Left colon (tissue), 2 donors: Measurements from ENCODE around the gene XPNPEP3. TPM values are rescaled to one million over a fixed set of nuclear protein-coding genes. Genes with fewer than 3 reads are reported as not detected.
A peak's percentile ranks its signal among the peaks of the same experiment; 100 is the strongest.
"Not testable (repeated sequence)": the region's sequence is repeated elsewhere in the genome, so short reads cannot be mapped to it uniquely, and the experiment has no call there.

Experiments
- ATAC-seq: fragments of 200-7000 bp; cut with Tn5 transposase; one replicate; pipeline ENCODE4 v1.9.1; 2020; ENCODE audit warnings: mild to moderate bottlenecking, moderate library complexity
- DNase-seq, 2 donors: peaks; one replicate each; pipeline ENCODE4 v3.0.0-alpha.2; 2020
- intact Hi-C, 2 donors: fragments of 100-400 bp; cut with DNase I in 1 of 2; cut with micrococcal nuclease in 1 of 2; formaldehyde crosslinking; loops; one replicate each; pipeline versions ENCODE4 v1.11.2 to v1.14.0; 2022; cut with DNase I, micrococcal nuclease
- total RNA-seq, 2 donors: library from RNA; stranded (reverse); fragmentation: NEBNext Ultra II Directional; extraction: Animal tissue kit (Norgen Biotek cat#: 25700); gene quantifications; one replicate each; pipeline ENCODE4 v1.2.1, GENCODE V29; 2021
- donor health status: DM: no; HTN: no; CAD: no.
- donor health status: DM: yes; HTN: yes; CAD: no.

XPNPEP3 gene
- total RNA-seq, 2 donors from 2014 or later, result 9.9 to 12.7 TPM

DNA sequence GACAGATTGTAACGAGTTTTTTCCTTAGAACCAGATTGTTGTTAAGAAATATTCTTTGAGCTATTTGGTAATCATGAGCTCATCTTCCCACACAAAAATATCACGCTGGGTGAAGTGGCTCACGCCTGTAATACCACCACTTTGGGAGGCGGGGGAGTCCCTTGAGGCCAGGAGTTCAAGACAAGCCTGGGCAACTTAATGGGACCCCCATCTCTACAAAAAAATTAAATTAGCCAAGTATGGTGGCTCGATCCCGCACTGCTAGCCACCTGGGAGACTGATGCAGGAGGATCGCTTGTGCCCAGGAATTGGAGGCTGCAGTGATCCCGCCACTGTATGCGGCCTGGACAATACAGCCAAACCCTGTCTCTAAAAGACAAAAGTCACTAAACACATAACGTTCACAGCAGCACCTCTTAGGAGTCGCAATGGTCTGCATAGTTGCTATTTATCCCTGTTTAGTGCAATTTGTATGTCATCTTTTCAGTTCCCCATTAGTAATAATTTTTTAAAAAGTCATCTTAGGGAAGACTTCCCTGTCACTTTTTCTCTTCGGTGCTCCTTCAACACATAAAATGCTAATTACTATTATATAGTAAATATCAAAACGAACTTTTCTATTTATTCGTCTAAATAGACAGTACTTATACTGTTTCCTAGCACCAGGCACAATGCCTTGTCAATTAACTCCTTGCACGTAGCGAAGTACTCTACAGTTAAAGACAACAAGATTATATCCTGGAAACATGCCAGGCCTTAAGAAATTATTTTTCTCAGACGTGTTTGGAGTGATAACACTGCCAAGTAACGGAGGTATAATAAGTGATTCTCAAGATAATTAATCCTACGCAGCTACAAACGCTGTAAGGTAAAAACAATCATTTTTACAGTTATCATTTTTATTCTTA lies 1.6 kb upstream of the XPNPEP3 start:
- no peak for ATAC-seq
- intact Hi-C loops, result no loop called here
- DNase-seq, result peak in 1 of 2 donors; percentile 7

DNA sequence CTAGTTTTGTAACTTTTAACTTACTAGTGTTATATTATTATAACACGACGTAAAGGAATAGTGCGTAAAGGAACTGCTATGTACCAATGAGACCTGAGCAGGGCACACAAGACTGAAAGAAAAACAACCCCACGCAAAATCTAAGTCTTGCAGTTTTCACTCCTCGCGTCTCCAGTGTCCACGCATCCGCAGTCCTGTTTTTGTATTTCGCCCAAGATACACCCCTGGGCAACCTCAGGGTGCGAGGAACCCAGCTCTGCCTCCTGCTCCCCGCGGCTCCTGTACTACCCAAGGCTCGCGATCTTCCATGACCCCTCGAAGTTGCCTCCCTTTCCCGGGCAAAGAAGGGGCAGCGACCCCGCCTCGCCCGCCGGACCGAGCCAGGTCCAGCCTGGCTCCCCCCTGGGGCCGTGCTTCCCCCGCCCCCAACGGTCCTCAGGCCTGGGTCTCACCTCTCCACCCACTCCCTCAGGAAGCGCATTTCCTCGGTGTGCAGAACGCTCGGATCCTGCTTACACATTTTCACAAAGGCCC lies 902 bp upstream of the XPNPEP3 start:
- intact Hi-C loops, result no loop called here
- ATAC-seq (peak; percentile 25), DNase-seq (no peak)

GRCh38 chr22:40857309-40857855 lies 434 bp downstream of the XPNPEP3 start:
- intact Hi-C loops, result no loop called here
- peak; percentile 17 for ATAC-seq

GRCh38 chr22:40862013-40862412 lies 5.1 kb downstream of the XPNPEP3 start, which contains the start of gene DNAJB7:
TSS of gene DNAJB7 (minus strand) at chr22:40862113. CDS start at chr22:40861994, 119 bp downstream.
- ATAC-seq, result no peak
- intact Hi-C loops, result no loop called here

More at GRCh38 chr22:40857309-40857855, 434 bp downstream of the XPNPEP3 start:
- no peak for DNase-seq

DNA sequence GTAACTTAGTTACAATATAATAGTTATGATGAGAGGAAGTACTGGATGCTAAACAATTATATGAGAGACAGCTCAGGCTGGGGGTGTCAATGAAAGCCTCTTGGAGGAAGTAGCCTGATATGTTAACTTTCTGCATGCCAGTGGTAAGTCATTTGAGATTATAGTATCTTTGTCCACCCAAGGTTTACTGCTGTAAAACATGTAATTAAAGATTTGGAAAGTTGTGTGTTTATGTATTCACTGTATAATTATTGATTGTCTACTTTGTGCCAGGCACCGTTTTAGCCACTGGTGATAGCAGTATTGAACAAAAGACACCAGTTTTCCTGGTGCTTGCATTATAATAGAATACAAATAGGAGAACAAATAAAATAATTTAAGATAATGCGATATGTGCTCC lies 5.6 kb downstream of the XPNPEP3 start:
- DNase-seq (no peak), ATAC-seq (no peak)
- intact Hi-C loops, result no loop called here

More at GRCh38 chr22:40862013-40862412, 5.1 kb downstream of the XPNPEP3 start, which contains the start of gene DNAJB7:
- no peak for DNase-seq

DNA sequence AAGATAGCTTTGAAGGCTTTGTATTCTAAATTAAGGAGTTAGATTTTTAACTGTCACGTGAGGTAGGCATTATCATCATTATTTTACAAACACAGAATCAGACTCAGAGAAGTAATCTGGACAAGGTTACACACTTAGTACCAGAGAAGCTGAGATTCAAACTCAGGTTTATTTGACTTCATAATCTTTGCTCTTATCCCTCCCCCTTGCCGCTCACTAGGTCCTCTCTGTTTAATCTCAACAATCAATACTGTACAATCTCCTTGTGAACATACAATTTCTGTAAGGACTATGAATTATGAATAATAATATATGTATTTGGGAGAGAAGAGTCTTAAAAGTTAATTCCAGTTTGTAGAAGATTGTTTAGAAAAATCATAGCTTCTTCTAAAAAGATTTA lies 10.2 kb downstream of the XPNPEP3 start:
- intact Hi-C loops, result no loop called here
- ATAC-seq (no peak), DNase-seq (no peak)

GRCh38 chr22:40868379-40868778 lies 11.4 kb downstream of the XPNPEP3 start:
- ATAC-seq, result peak; percentile 75
- DNase-seq, intact Hi-C loops: not testable (repeated sequence)

DNA sequence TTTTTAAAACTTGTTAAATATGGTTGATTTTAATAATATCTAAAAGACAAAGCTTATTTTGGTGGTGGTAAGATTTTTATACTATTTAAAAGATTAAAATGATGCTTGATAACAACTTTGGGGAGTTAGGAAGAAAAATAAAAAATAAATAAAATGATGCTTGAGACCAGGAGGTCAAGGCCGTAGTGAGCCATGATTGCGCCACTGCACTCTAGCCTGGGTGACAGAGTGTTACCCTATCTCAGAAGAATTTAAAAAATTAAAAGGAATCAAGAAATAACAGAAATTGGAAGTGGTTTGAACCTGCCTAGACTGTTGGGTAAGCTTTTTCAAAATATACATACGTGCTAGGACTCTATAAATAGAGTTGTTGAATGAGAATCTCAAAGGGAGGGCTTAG lies 17.1 kb downstream of the XPNPEP3 start:
- ATAC-seq (no peak), DNase-seq (no peak)
- intact Hi-C loops, result no loop called here

- no peak for DNase-seq
- intact Hi-C loops, result no loop called here
- ATAC-seq, result no peak
Observed at GRCh38 chr22:40875111-40875510, 18.2 kb downstream of the XPNPEP3 start.

- intact Hi-C loops, result no loop called here
- DNase-seq (no peak), ATAC-seq (peak; percentile 49)
Observed at GRCh38 chr22:40876907-40877306, 20.0 kb downstream of the XPNPEP3 start.

- peak; percentile 91 for ATAC-seq
- intact Hi-C loops, result no loop called here
- DNase-seq, result no peak
Observed at GRCh38 chr22:40877488-40877887, 20.5 kb downstream of the XPNPEP3 start.

DNA sequence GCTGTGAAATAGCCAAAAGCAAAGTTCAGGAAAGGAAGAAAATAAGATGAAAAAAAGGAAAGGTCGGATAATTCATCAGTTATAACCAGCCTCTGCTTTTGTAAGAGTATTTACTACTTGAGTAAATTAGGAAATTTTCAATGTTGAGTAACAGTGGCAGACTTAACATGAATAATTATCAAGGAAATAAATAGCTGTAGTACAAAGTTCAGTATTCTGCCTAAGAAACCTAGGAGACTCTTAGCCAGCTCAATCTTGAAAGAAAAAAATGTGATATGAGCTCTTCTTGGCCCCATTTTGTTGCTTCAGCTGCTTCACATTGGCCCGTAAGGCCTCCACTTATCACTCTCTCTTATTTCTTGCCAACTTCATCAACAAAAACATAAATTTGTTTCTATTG lies 22.0 kb downstream of the XPNPEP3 start:
- intact Hi-C loops, result no loop called here
- no peak for ATAC-seq
- DNase-seq, result no peak

DNA sequence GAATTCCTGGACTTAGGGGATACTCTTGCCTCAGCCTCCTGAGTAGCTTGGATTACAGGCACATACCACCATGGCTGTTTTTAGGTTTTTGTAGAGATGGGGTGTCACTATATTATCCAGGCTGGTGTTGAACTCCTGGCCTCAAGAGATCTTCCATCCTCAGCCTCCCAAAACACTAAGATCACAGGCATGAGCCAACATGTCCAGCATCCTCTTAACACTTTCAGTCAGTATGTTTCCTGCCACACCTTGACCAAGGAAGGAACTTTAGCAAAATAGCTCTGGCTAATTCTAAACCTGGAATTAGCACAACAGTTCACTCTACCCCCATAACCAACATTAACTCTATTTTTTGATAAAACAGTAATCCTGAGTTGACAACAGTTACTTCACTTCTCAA lies 32.2 kb downstream of the XPNPEP3 start:
- DNase-seq (no peak), ATAC-seq (no peak)
- intact Hi-C loops, result no loop called here

DNA sequence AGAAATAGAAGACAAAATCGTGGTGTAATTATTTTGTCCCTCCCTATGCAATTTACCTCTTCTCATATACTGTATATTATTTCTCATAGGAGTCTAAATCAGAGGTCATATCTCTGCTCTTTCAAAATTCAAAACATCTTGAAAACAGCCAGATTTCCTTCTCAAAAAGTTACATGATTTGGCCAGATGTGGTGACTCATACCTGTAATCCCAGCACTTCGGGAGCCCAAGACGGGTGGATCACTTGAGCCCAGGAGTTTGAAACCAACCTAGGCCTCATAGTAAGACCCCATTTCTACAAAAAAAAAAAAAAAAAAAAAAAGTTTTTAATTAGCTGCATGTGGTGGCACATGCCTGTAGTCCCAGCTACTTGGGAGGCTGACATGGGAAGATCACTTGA lies 33.9 kb downstream of the XPNPEP3 start:
- intact Hi-C loops, result no loop called here

GRCh38 chr22:40894417-40894816 lies 37.5 kb downstream of the XPNPEP3 start:
- intact Hi-C loops, result no loop called here
- ATAC-seq, result no peak

More for the DNA sequence above, 33.9 kb downstream of the XPNPEP3 start:
- ATAC-seq (no peak), DNase-seq (no peak)

GRCh38 chr22:40898850-40899357 lies 42.0 kb downstream of the XPNPEP3 start:
- intact Hi-C loops, result no loop called here
- ATAC-seq (peak; percentile 88), DNase-seq (no peak)

More at GRCh38 chr22:40894417-40894816, 37.5 kb downstream of the XPNPEP3 start:
- no peak for DNase-seq

- DNase-seq, result no peak
- intact Hi-C loops, result no loop called here
- no peak for ATAC-seq
Observed at GRCh38 chr22:40904101-40904500, 47.2 kb downstream of the XPNPEP3 start.

- intact Hi-C loops, result no loop called here
- DNase-seq (no peak), ATAC-seq (no peak)
Observed at GRCh38 chr22:40908895-40909294, 51.9 kb downstream of the XPNPEP3 start.

DNA sequence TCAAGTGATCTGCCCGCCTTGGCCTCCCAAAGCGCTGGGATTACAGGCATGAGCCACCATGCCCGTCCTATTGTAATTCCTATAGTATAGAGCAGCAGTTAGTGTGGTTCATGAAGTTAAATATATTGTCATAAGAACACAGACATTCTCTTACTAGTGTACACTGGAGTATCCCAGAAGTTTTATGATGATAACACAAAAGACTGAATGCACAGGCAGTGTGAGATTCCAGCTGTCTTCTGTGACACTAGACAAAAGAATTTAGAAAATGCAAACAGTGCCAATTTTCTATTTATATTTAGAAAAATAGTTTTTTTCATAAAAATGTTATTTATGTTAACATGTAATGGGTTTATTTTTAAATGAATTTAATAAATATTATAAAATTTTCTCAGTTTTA lies 54.8 kb downstream of the XPNPEP3 start:
- ATAC-seq, result no peak
- DNase-seq, result no peak
- intact Hi-C loops, result no loop called here

- DNase-seq, intact Hi-C loops, ATAC-seq: not testable (repeated sequence)
Observed at GRCh38 chr22:40912987-40913386, 56.0 kb downstream of the XPNPEP3 start.
